Ecto neural progenitor cell (in vitro differentiated cells): ENCODE results near the gene TAGLN3.
A peak's percentile ranks its signal among the peaks of the same experiment; 100 is the strongest.

Experiments
- DNase-seq: peaks from one replicate; pipeline ENCODE4 v3.0.0-alpha.2; 2018; ENCODE audit warnings: low spot score

Gene TAGLN3

DNA sequence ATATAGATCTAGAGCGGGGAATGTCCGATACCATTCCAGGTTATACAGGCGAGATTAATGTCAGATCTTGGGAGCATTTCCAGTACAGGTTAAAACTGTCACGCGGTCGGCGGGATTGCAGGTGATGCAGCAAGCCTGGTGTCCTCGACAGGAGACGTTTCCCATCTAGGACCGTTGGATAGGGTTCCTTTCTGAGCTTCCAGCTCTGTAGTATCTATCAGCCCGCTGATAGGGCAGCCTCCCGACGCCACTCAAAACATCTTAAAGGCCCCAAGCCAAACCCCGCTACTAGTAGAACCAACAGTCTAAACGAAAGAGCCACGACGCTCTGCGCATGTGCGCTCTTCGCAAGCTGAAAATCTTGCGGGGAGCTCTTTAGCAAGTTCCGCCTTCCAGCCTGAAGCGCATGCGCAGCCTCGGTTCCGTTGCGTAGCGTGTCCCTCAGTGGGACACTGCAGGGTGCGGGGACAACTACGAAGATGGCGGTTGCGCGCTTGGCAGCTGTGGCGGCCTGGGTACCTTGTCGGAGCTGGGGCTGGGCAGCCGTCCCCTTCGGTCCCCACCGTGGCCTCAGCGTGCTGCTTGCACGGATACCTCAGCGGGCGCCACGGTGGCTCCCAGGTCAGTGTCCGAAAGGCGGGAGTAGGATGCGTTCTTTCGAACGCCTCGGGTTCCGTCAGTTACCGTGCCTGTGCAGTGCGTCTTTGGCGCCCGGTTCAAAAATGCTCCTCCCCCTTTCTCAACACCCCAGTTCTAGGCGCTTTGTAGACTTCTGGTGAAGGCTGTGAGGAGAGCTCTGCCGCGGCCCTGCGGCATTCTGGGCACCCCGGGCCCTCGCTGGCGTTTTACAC lies 19.9 kb upstream of the TAGLN3 start, which contains the start of gene ABHD10:
Gene ABHD10, plus strand, starts transcription at position 444 of the 851 bp plus-strand sequence. Its CDS starts 36 bp downstream, at position 480.
- DNase-seq, result peak; percentile 94

GRCh38 chr3:111979434-111980038 lies 19.2 kb upstream of the TAGLN3 start:
- no peak for DNase-seq

DNA sequence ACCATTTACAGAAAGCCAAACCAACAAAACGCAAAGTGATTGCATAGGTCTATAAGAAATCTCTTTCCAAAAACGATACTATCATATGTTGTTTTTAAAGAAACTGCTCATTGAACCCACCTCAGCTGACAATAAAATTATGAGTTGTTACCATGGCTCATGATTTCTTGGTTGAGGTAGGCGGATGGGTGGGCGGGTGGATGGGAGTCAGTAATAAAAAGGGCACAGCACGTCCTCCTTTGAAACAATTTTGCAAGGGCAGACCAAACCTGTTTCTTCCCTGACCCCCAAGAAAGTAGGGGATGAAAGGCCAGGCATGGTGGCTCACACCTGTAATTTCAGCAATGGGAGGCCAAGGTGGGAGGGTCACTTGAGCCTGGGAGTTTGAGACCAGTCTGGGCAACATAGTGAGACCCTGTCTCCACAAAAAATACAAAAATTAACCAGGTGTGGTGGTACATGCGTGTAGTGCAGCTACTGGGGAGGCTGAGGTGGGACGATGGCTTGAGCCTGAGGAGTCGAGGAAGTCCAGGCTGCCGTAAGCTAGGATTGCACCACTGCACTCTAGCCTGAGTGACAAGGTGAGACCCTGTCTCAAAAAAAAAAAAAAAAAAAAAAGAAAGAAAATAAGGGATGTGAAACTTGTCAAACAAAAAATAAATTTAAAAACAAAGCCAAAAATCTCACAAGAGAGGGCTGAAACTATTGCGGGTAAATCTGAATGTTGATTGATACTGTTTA lies 17.8 kb upstream of the TAGLN3 start:
- no peak for DNase-seq

DNA sequence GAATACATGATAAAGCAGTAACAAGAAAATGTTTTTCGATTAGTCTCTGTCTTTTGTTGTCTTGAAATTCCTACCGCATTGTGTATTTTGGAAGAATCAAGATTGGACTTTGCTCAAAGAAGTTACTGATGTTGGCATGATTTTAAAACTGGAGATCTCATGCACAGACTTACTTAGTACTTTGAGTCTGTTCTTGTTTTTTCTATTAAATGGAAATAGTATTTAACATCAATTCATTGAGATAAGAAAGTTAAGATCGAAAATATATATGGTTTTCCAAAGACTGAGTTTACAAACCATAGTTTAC lies 17.3 kb upstream of the TAGLN3 start:
- no peak for DNase-seq

GRCh38 chr3:111984636-111985298 lies 14.0 kb upstream of the TAGLN3 start:
- DNase-seq, result no peak

DNA sequence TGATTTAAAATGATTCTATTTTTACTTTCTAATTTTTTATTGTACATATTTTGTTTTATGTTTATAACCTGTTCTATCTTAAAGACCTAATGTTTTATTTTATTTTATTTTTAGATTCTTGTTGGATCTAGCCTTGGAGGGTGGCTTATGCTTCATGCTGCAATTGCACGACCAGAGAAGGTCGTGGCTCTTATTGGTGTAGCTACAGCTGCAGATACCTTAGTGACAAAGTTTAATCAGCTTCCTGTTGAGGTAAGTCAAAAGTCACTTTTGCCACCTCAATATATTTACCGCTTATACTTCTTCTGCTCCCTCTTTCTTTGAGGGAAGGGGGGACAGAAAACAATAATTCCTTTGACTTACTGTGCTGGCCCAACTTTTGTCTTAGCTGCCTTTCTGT lies 11.9 kb upstream of the TAGLN3 start:
- DNase-seq, result no peak

- DNase-seq, result no peak
Measured at GRCh38 chr3:111989061-111989678, 9.6 kb upstream of the TAGLN3 start.

- DNase-seq, result no peak
Measured at GRCh38 chr3:111993038-111993437, 5.7 kb upstream of the TAGLN3 start.

DNA sequence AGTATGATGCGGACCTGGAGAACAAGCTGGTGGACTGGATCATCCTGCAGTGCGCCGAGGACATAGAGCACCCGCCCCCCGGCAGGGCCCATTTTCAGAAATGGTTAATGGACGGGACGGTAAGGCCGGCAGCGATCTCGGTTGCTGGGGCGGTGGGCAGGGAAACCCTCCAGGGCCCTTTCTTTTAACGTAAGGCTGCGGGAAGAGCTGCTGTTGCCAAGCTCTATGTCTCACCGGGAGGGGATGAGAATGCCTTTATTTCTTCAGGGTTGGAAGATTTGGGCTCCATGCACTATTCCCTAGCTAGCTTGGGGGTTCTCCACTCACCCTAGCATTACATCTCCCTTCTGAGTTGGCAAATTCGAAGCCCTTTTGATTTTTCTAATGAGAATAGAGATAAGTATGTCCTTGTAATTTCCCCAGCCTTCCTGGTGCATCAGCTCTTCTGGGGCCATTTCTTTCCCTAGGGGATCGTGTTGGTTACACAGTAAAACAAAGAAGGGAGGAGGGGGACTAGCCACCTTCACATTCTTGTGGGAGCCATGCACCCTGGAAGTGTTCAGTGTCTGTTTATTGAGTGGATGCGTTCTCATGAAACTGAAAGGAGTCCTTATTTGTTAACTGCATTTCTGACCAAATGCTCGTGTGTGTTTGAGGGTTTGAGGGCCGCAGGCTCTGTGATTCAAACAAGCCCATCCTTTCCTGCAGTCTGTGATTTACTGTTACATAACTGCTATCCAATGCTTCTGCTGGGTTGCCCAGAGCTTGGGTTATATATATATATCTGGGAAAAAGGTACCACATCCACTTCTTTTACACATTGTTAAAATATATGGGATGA lies 982 bp downstream of the TAGLN3 start:
- no peak for DNase-seq

DNA sequence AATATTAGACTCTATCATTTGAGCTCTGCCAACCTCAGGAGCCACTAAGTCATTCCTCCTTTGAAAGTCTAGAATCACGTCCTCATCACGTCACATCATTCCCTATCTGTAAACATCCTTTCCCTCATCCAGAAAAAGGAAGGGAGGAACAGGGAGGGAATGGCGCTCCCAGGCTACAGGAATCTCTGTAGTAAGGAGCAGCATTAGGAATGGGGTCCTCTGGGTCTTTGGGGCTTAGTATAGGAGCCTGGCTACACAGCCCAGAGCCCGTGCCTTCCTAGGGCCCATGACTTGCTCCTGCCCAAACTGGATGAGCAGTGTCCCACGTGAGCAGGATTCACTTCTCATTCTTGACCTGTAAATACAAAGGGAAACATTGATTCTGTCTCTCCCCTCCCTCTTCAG lies 1.6 kb downstream of the TAGLN3 start:
- DNase-seq, result no peak

- DNase-seq, result no peak
Measured at GRCh38 chr3:112000966-112001365, 2.2 kb downstream of the TAGLN3 start.

DNA sequence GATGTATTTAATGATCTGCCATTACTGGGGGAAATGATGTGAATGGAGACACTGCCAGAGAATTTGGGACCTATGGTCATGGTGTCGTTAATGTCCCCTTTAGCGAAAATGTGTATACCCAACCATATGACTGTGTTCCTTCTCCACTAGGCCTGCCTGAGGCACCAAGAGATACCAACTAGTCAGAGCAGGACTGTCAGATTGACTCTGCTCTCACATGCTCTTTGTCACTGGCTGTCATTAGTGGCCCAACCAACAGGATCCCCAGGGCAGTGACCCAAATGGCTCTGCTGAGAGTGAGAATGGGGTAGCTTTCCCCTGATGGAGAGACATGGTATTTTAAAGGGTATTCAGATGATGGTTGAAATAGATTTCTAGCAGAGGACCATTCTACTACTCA lies 2.8 kb downstream of the TAGLN3 start:
- DNase-seq, result no peak

GRCh38 chr3:112002096-112002971 lies 3.6 kb downstream of the TAGLN3 start:
- DNase-seq, result no peak

- DNase-seq, result no peak
Measured at GRCh38 chr3:112003321-112004080, 4.8 kb downstream of the TAGLN3 start.

DNA sequence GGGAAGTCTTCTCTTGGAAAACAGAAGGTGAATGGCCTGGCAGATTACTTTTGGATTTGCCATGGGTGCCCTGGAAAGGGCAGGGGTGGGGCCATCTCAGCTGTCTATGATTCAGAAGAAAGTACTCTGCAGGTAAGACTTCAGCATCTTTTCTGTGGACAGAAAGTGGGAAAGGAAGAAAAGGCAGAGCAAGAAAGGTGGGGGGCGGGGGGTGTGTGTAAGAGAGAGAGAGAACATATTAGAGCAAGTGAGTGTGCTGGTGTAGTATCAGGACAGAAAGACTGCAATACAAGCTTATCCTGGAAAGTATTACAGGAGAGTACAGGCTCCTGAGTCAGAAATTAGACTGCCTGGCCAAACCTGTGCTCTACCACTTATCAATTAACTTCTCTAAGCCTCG lies 5.5 kb downstream of the TAGLN3 start:
- no peak for DNase-seq

GRCh38 chr3:112004669-112005068 lies 5.9 kb downstream of the TAGLN3 start:
- DNase-seq, result no peak

DNA sequence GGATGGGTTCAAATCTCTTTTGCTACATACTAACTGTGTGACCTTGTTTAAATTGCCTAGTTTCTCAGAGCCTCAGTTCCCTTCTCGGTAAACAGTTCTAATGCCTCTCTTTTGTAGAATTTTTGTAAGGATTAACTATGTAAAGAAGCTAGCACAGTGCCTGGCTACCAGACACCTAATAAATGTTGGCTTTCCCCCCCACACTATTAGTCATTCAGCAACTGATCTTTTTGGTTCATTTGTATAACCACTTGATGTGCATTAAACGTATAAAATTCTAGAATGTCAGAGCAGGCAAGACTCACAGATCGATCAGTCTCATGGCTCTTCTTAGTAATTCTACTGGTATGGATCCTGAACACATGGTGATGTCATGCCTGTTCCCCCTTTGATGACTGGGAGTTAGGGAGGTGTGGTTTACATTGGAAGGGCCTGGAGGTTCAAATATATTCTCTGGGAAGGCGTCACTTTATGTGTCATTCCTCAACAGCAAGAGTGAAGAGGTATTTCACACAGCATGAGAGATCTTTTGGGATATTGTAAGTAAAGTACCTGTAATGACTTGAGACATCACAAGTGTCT lies 6.5 kb downstream of the TAGLN3 start:
- no peak for DNase-seq

- DNase-seq, result no peak
Measured at GRCh38 chr3:112007633-112008032, 8.9 kb downstream of the TAGLN3 start.

- DNase-seq, result no peak
Measured at GRCh38 chr3:112009670-112010069, 10.9 kb downstream of the TAGLN3 start.
